NOMO-1 (cell line): ENCODE results near the gene TJP3.

Source experiments
- DNase-seq, 2 experiments: peaks; one replicate each; lab custom pipeline; 2025; ENCODE audit not compliant: unreplicated experiment in 2 of 2; lab: John Stamatoyannopoulos, UW

The TJP3 gene

GRCh38 chr19:3671680-3672574 lies 36.3 kb upstream of the TJP3 start:
- DNase-seq, result no peak

- DNase-seq, result no peak
Measured at GRCh38 chr19:3672575-3672948, 35.6 kb upstream of the TJP3 start.

GRCh38 chr19:3672993-3673392 lies 35.2 kb upstream of the TJP3 start:
- no peak for DNase-seq

- no peak for DNase-seq
Measured at GRCh38 chr19:3673506-3674439, 34.4 kb upstream of the TJP3 start.

- DNase-seq, result no peak
Measured at GRCh38 chr19:3674784-3675543, 33.2 kb upstream of the TJP3 start.

GRCh38 chr19:3678188-3678587 lies 30.0 kb upstream of the TJP3 start:
- DNase-seq, result no peak

GRCh38 chr19:3679138-3679537 lies 29.0 kb upstream of the TJP3 start:
- no peak for DNase-seq

GRCh38 chr19:3679581-3679980 lies 28.6 kb upstream of the TJP3 start:
- no peak for DNase-seq

GRCh38 chr19:3680939-3681338 lies 27.2 kb upstream of the TJP3 start:
- DNase-seq, result no peak

GRCh38 chr19:3682286-3682685 lies 25.9 kb upstream of the TJP3 start:
- DNase-seq, result no peak

- no peak for DNase-seq
Measured at GRCh38 chr19:3682741-3683404, 25.3 kb upstream of the TJP3 start.

GRCh38 chr19:3683405-3684053 lies 24.7 kb upstream of the TJP3 start:
- DNase-seq, result no peak

- no peak for DNase-seq
Measured at GRCh38 chr19:3684054-3684816, 23.9 kb upstream of the TJP3 start.

GRCh38 chr19:3684817-3685410 lies 23.3 kb upstream of the TJP3 start:
- DNase-seq, result no peak

GRCh38 chr19:3687393-3687773 lies 20.8 kb upstream of the TJP3 start:
- DNase-seq, result no peak

GRCh38 chr19:3687774-3688706 lies 20.1 kb upstream of the TJP3 start:
- no peak for DNase-seq

GRCh38 chr19:3690551-3691371 lies 17.4 kb upstream of the TJP3 start:
- no peak for DNase-seq
